GM23338 (cell line): ENCODE results near the gene NFE2L1. TPM values are rescaled to one million over a fixed set of nuclear protein-coding genes. Genes with fewer than 3 reads are reported as not detected.

ENCODE experiments used
- ATAC-seq: fragments of 200-7000 bp; cut with Tn5 transposase; 3 replicates; pipeline ENCODE4 v1.9.1; 2020
- DNase-seq: peaks from one replicate; pipeline ENCODE4 v3.0.0-alpha.2; 2015; ENCODE audit warnings: low spot score
- H2AFZ ChIP-seq: fragments of 200-600 bp; sonication (generic); 2 replicates; pipeline ENCODE4 v1.8.0; 2016; ENCODE audit warnings: antibody characterized with exemption, mild to moderate bottlenecking, moderate library complexity
- H3F3A ChIP-seq: fragments of 200-600 bp; sonication (generic); replicated peaks from 2 replicates; pipeline ENCODE4 v1.8.0; 2017; ENCODE audit warnings: antibody characterized with exemption, mixed run types, low read depth
- H3K27ac ChIP-seq: fragments of 200-600 bp; sonication (generic); 2 replicates; pipeline ENCODE4 v1.6.1; 2016; ENCODE audit warnings: low read depth
- H3K27me3 ChIP-seq: fragments of 200-600 bp; sonication (generic); 2 replicates; pipeline ENCODE4 v1.8.0; 2016; ENCODE audit warnings: mild to moderate bottlenecking, mixed run types, moderate library complexity; ENCODE audit not compliant: insufficient read depth
- H3K36me3 ChIP-seq: fragments of 200-600 bp; sonication (generic); 2 replicates; pipeline ENCODE4 v1.8.0; 2016; ENCODE audit warnings: mild to moderate bottlenecking; ENCODE audit not compliant: insufficient read depth
- H3K4me1 ChIP-seq: fragments of 200-600 bp; sonication (generic); 2 replicates; pipeline ENCODE4 v1.8.0; 2016; ENCODE audit warnings: mild to moderate bottlenecking, moderate library complexity; ENCODE audit not compliant: insufficient read depth
- H3K4me2 ChIP-seq: fragments of 200-600 bp; sonication (generic); 2 replicates; pipeline ENCODE4 v1.7.1; 2017; ENCODE audit warnings: mixed run types
- H3K4me3 ChIP-seq: fragments of 200-600 bp; sonication (generic); 2 replicates; pipeline ENCODE4 v1.6.1; 2016; ENCODE audit warnings: mixed run types
- H3K79me2 ChIP-seq: fragments of 200-600 bp; sonication (generic); replicated peaks from 2 replicates; pipeline ENCODE4 v1.8.0; 2017; ENCODE audit warnings: mild to moderate bottlenecking; ENCODE audit not compliant: insufficient read depth
- H3K9me2 ChIP-seq: fragments of 200-600 bp; sonication (generic); 2 replicates; pipeline ENCODE4 v1.8.0; 2017; ENCODE audit not compliant: insufficient read depth
- H4K20me1 ChIP-seq: fragments of 200-600 bp; sonication (generic); replicated peaks from 2 replicates; pipeline ENCODE4 v1.8.0; 2017; ENCODE audit warnings: mild to moderate bottlenecking; ENCODE audit not compliant: insufficient read depth
- H3K27ac Mint-ChIP-seq: 2 replicates; pipeline ENCODE4 v1.8.0; 2020; ENCODE audit warnings: inconsistent platforms, mild to moderate bottlenecking, moderate library complexity, mixed read lengths
- H3K27me3 Mint-ChIP-seq: 3 replicates; pipeline ENCODE4 v1.8.0; 2022; ENCODE audit warnings: low read depth, mild to moderate bottlenecking, moderate library complexity, mixed read lengths, inconsistent platforms; ENCODE audit not compliant: insufficient read depth, poor library complexity
- H3K36me3 Mint-ChIP-seq: 3 replicates; pipeline ENCODE4 v1.8.0; 2021; ENCODE audit warnings: low read depth, mild to moderate bottlenecking, inconsistent platforms, moderate library complexity, mixed read lengths
- H3K4me1 Mint-ChIP-seq: 3 replicates; pipeline ENCODE4 v1.8.0; 2020; ENCODE audit warnings: mild to moderate bottlenecking, inconsistent platforms, mixed read lengths
- H3K4me3 Mint-ChIP-seq: 3 replicates; pipeline ENCODE4 v1.8.0; 2021; ENCODE audit warnings: moderate library complexity, mild to moderate bottlenecking, inconsistent platforms, mixed read lengths
- H3K9me3 Mint-ChIP-seq: 3 replicates; pipeline ENCODE4 v1.8.0; 2020; ENCODE audit warnings: moderate library complexity, mild to moderate bottlenecking, inconsistent platforms, mixed read lengths
- CREB1 ChIP-seq: fragments of 250-450 bp; sonication (Bioruptor Pico); IDR thresholded peaks from 2 replicates; pipeline ENCODE4 v1.5.0; 2020; ENCODE audit warnings: low read depth, mild to moderate bottlenecking, moderate library complexity
- EZH2 ChIP-seq: fragments of 200-600 bp; sonication (generic); IDR thresholded peaks from one replicate; pipeline ENCODE4 v1.8.0; 2017; ENCODE audit warnings: antibody characterized with exemption, mild to moderate bottlenecking, low read depth; ENCODE audit not compliant: unreplicated experiment
- JUNB ChIP-seq: IDR thresholded peaks from one replicate; pipeline ENCODE4 v1.6.1; 2016; ENCODE audit warnings: antibody characterized with exemption; ENCODE audit not compliant: unreplicated experiment
- STAT1 ChIP-seq: IDR thresholded peaks from one replicate; pipeline ENCODE4 v1.6.1; 2016; ENCODE audit warnings: antibody characterized with exemption; ENCODE audit not compliant: unreplicated experiment
- ZNF114 ChIP-seq: fragments of 250-450 bp; sonication (Bioruptor Pico); IDR thresholded peaks from 2 replicates; pipeline ENCODE4 v1.5.0; 2020; ENCODE audit warnings: mild to moderate bottlenecking, moderate library complexity
- ZNF331 ChIP-seq: fragments of 250-450 bp; sonication (Bioruptor Pico); IDR thresholded peaks from 2 replicates; pipeline ENCODE4 v1.5.0; 2020; ENCODE audit warnings: low read depth, mild to moderate bottlenecking, moderate library complexity
- polyA plus RNA-seq: library from polyadenylated mRNA; unstranded; fragments of >200 nt; fragmentation: Nextera tagmentation; extraction: Ambion mirVana; gene quantifications from 2 replicates; pipeline ENCODE4 v1.2.1, GENCODE V29; 2016
- total RNA-seq: library from RNA; depleted of rRNA; stranded (reverse); fragments of >200 nt; shearing (Covaris generic); gene quantifications from 2 replicates; pipeline ENCODE4 v1.2.3, GENCODE V29; 2014
- TF ChIP-seq, protein P1 (sequence below): fragments of 250-450 bp; sonication (Bioruptor Pico); IDR thresholded peaks from 2 replicates; pipeline ENCODE4 v1.5.0; 2020; ENCODE audit warnings: mild to moderate bottlenecking, moderate library complexity
- TF ChIP-seq, protein P2 (sequence below): IDR thresholded peaks from one replicate; pipeline ENCODE4 v1.6.1; 2018; ENCODE audit warnings: antibody characterized with exemption; ENCODE audit not compliant: unreplicated experiment

Gene NFE2L1
- total and polyA plus RNA-seq, 2 experiments from 2014 or later, result 39.9 to 138 TPM

DNA sequence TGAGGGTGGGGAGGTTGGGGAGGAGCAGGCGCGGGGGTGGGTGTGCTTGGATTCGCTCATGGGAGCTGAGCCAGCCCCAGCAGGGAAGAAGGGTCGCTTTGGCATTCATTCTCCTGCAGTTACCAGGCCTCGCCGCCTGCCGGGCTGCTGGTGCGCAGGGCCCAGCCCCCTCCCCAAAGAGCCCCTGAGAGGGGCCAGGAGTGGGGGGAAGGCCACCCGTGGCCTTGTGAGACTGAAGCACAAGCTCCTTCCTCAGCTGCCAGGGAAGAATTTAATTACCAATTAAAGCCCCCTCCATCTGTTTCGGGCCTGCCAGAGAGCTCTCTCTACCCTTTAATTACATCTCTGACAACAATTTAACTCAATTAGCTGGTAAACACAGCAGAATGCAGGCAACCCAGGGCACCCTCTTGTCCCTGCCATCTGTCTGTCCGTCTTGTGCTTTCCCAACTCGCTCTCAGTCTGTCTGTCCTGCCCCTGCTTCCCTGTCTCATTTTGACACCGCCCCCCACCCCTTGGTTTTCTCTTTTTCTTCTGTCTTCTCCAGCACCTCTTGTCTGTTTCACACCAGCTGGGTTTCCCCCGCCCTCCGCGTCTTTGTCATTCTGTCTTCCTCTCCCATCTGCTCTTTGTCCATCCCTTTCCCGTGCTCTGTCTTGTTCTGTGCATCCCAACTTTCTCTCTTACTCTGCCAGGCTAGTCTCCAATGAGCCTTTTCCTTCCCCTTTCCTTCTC is 44.6 kb upstream of the NFE2L1 start (continued):
- TF ChIP-seq CREB1, result no peak
- TF ChIP-seq STAT1, result no peak

- Mint-ChIP-seq H3K4me1 (peaks cover 54% of the 10 kb centered on the region), H3K36me3 (no peaks in the 10 kb centered on the region), H3K27me3 (peaks cover 17% of the 10 kb centered on the region), H3K4me3 (no peak overlapping the region), H3K27ac (no peak overlapping the region), H3K9me3 (no peaks in the 10 kb centered on the region; the same call in 2 of the 3 replicates)
- no peak overlapping the region for H3K27ac ChIP-seq
- H3K79me2 ChIP-seq, result no peaks in the 10 kb centered on the region
- H3K36me3 ChIP-seq, result no peaks in the 10 kb centered on the region
- ATAC-seq (no peak), DNase-seq (no peak)
- peaks cover 14% of the 10 kb centered on the region for H3F3A ChIP-seq
- peak overlapping the region; percentile 94 for H2AFZ ChIP-seq
- H3K4me2 ChIP-seq, result peak overlapping the region; percentile 73
- H3K4me1 ChIP-seq, result peaks cover 44% of the 10 kb centered on the region
- TF ChIP-seq, protein P1, sequence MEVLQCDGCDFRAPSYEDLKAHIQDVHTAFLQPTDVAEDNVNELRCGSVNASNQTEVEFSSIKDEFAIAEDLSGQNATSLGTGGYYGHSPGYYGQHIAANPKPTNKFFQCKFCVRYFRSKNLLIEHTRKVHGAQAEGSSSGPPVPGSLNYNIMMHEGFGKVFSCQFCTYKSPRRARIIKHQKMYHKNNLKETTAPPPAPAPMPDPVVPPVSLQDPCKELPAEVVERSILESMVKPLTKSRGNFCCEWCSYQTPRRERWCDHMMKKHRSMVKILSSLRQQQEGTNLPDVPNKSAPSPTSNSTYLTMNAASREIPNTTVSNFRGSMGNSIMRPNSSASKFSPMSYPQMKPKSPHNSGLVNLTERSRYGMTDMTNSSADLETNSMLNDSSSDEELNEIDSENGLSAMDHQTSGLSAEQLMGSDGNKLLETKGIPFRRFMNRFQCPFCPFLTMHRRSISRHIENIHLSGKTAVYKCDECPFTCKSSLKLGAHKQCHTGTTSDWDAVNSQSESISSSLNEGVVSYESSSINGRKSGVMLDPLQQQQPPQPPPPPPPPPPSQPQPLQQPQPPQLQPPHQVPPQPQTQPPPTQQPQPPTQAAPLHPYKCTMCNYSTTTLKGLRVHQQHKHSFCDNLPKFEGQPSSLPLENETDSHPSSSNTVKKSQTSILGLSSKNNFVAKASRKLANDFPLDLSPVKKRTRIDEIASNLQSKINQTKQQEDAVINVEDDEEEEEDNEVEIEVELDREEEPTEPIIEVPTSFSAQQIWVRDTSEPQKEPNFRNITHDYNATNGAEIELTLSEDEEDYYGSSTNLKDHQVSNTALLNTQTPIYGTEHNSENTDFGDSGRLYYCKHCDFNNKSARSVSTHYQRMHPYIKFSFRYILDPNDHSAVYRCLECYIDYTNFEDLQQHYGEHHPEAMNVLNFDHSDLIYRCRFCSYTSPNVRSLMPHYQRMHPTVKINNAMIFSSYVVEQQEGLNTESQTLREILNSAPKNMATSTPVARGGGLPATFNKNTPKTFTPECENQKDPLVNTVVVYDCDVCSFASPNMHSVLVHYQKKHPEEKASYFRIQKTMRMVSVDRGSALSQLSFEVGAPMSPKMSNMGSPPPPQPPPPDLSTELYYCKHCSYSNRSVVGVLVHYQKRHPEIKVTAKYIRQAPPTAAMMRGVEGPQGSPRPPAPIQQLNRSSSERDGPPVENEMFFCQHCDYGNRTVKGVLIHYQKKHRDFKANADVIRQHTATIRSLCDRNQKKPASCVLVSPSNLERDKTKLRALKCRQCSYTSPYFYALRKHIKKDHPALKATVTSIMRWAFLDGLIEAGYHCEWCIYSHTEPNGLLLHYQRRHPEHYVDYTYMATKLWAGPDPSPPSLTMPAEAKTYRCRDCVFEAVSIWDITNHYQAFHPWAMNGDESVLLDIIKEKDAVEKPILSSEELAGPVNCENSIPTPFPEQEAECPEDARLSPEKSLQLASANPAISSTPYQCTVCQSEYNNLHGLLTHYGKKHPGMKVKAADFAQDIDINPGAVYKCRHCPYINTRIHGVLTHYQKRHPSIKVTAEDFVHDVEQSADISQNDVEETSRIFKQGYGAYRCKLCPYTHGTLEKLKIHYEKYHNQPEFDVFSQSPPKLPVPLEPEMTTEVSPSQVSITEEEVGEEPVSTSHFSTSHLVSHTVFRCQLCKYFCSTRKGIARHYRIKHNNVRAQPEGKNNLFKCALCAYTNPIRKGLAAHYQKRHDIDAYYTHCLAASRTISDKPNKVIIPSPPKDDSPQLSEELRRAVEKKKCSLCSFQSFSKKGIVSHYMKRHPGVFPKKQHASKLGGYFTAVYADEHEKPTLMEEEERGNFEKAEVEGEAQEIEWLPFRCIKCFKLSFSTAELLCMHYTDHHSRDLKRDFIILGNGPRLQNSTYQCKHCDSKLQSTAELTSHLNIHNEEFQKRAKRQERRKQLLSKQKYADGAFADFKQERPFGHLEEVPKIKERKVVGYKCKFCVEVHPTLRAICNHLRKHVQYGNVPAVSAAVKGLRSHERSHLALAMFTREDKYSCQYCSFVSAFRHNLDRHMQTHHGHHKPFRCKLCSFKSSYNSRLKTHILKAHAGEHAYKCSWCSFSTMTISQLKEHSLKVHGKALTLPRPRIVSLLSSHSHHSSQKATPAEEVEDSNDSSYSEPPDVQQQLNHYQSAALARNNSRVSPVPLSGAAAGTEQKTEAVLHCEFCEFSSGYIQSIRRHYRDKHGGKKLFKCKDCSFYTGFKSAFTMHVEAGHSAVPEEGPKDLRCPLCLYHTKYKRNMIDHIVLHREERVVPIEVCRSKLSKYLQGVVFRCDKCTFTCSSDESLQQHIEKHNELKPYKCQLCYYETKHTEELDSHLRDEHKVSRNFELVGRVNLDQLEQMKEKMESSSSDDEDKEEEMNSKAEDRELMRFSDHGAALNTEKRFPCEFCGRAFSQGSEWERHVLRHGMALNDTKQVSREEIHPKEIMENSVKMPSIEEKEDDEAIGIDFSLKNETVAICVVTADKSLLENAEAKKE (CRISPR knock-in tag), result no peak
- TF ChIP-seq CREB1 (no peak), EZH2 (no peak), ZNF331 (CRISPR knock-in tag) (no peak), ZNF114 (CRISPR knock-in tag) (no peak), JUNB (no peak)
- TF ChIP-seq, protein P2, sequence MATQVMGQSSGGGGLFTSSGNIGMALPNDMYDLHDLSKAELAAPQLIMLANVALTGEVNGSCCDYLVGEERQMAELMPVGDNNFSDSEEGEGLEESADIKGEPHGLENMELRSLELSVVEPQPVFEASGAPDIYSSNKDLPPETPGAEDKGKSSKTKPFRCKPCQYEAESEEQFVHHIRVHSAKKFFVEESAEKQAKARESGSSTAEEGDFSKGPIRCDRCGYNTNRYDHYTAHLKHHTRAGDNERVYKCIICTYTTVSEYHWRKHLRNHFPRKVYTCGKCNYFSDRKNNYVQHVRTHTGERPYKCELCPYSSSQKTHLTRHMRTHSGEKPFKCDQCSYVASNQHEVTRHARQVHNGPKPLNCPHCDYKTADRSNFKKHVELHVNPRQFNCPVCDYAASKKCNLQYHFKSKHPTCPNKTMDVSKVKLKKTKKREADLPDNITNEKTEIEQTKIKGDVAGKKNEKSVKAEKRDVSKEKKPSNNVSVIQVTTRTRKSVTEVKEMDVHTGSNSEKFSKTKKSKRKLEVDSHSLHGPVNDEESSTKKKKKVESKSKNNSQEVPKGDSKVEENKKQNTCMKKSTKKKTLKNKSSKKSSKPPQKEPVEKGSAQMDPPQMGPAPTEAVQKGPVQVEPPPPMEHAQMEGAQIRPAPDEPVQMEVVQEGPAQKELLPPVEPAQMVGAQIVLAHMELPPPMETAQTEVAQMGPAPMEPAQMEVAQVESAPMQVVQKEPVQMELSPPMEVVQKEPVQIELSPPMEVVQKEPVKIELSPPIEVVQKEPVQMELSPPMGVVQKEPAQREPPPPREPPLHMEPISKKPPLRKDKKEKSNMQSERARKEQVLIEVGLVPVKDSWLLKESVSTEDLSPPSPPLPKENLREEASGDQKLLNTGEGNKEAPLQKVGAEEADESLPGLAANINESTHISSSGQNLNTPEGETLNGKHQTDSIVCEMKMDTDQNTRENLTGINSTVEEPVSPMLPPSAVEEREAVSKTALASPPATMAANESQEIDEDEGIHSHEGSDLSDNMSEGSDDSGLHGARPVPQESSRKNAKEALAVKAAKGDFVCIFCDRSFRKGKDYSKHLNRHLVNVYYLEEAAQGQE, result no peak
- H3K27me3 ChIP-seq, result no peaks in the 10 kb centered on the region
- no peak overlapping the region for H3K4me3 ChIP-seq
- no peaks in the 10 kb centered on the region for H4K20me1 ChIP-seq
- no peaks in the 10 kb centered on the region for H3K9me2 ChIP-seq
These were observed 43.2 kb upstream of the NFE2L1 start for GRCh38 chr17:48004983-48005382.
